ENCODE data around the gene TTLL5.

The TTLL5 gene

GRCh38 chr14:75985618-75986438 is 324.8 kb downstream of the TTLL5 start, which contains the start of gene IFT43:
Gene IFT43 (plus strand): TSS chr14:75985763. CDS start chr14:75985787, 24 bp downstream.
- Histone ChIP-seq H3K79me2 (ENCODE audit: insufficient read depth, low read depth) (no peaks in the 10 kb centered on the region), H3K27ac (no peak within 1 kb of the TSS; the same call in 1 of the 2 replicates), H4K20me1 (ENCODE audit: insufficient read depth) (no peaks in the 10 kb centered on the region), H3K36me3 (ENCODE audit: insufficient read depth) (no peaks in the 10 kb centered on the region), H3K4me2 (peak within 1 kb of the TSS; percentile 88), H2AFZ (ENCODE audit: low read depth) (peak within 1 kb of the TSS; percentile 75), H3K9ac (peak within 1 kb of the TSS; percentile 66), H3K4me1 (ENCODE audit: low read depth, poor library complexity, severe bottlenecking) (peaks cover 24% of the 10 kb centered on the region), H3K27me3 (ENCODE audit: insufficient read depth, low read depth) (no peaks in the 10 kb centered on the region), H3K4me3 (IDR thresholded peaks at IDR 0.05; ENCODE audit: insufficient read depth, low read depth, low read length) (no peak within 1 kb of the TSS)
- no peak for TF ChIP-seq CTCF (conservative IDR thresholded peaks at IDR 0.05; ENCODE audit: low read depth, low read length)

GRCh38 chr14:75986439-75986765 is 325.4 kb downstream of the TTLL5 start:
- no peaks in the 10 kb centered on the region for H3K79me2 ChIP-seq (ENCODE audit: insufficient read depth, low read depth)
- H3K27me3 ChIP-seq (ENCODE audit: insufficient read depth, low read depth): no peaks in the 10 kb centered on the region
- no peak overlapping the region for H3K4me3 ChIP-seq (IDR thresholded peaks at IDR 0.05; ENCODE audit: insufficient read depth, low read depth, low read length)
- H4K20me1 ChIP-seq (ENCODE audit: insufficient read depth): no peaks in the 10 kb centered on the region
- no peaks in the 10 kb centered on the region for H3K36me3 ChIP-seq (ENCODE audit: insufficient read depth)
- peaks cover 20% of the 10 kb centered on the region for H3K4me1 ChIP-seq (ENCODE audit: low read depth, poor library complexity, severe bottlenecking)
- no peak for TF ChIP-seq CTCF (conservative IDR thresholded peaks at IDR 0.05; ENCODE audit: low read depth, low read length)
- H3K4me2 ChIP-seq: peak overlapping the region; percentile 88
- H3K27ac ChIP-seq: no peak overlapping the region
- no peak overlapping the region; the same call in 1 of the 2 replicates for H2AFZ ChIP-seq (ENCODE audit: low read depth)
- peak overlapping the region; percentile 66 for H3K9ac ChIP-seq

GRCh38 chr14:75987201-75987970 is 326.3 kb downstream of the TTLL5 start:
- no peak overlapping the region for H3K4me3 ChIP-seq (IDR thresholded peaks at IDR 0.05; ENCODE audit: insufficient read depth, low read depth, low read length)
- H3K4me1 ChIP-seq (ENCODE audit: low read depth, poor library complexity, severe bottlenecking): peaks cover 20% of the 10 kb centered on the region
- no peak overlapping the region for H3K9ac ChIP-seq
- TF ChIP-seq CTCF (conservative IDR thresholded peaks at IDR 0.05; ENCODE audit: low read depth, low read length): no peak
- H3K27me3 ChIP-seq (ENCODE audit: insufficient read depth, low read depth): no peaks in the 10 kb centered on the region
- H3K36me3 ChIP-seq (ENCODE audit: insufficient read depth): no peaks in the 10 kb centered on the region
- H2AFZ ChIP-seq (ENCODE audit: low read depth): no peak overlapping the region
- no peak overlapping the region for H3K27ac ChIP-seq
- no peaks in the 10 kb centered on the region for H3K79me2 ChIP-seq (ENCODE audit: insufficient read depth, low read depth)
- no peak overlapping the region for H3K4me2 ChIP-seq
- no peaks in the 10 kb centered on the region for H4K20me1 ChIP-seq (ENCODE audit: insufficient read depth)

- no peak overlapping the region for H3K4me3 ChIP-seq (IDR thresholded peaks at IDR 0.05; ENCODE audit: insufficient read depth, low read depth, low read length)
- no peaks in the 10 kb centered on the region for H3K36me3 ChIP-seq (ENCODE audit: insufficient read depth)
- H3K4me1 ChIP-seq (ENCODE audit: low read depth, poor library complexity, severe bottlenecking): peaks cover 24% of the 10 kb centered on the region
- H3K27ac ChIP-seq: no peak overlapping the region
- no peaks in the 10 kb centered on the region for H3K79me2 ChIP-seq (ENCODE audit: insufficient read depth, low read depth)
- no peaks in the 10 kb centered on the region for H4K20me1 ChIP-seq (ENCODE audit: insufficient read depth)
- no peak overlapping the region for H2AFZ ChIP-seq (ENCODE audit: low read depth)
- H3K4me2 ChIP-seq: no peak overlapping the region
- H3K27me3 ChIP-seq (ENCODE audit: insufficient read depth, low read depth): no peaks in the 10 kb centered on the region
- TF ChIP-seq CTCF (conservative IDR thresholded peaks at IDR 0.05; ENCODE audit: low read depth, low read length): no peak
- H3K9ac ChIP-seq: no peak overlapping the region
Measured at GRCh38 chr14:75989134-75989533, 328.1 kb downstream of the TTLL5 start.

Data from KMS-11 (cell line).